ENCODE data around the gene GRB10.

DNA sequence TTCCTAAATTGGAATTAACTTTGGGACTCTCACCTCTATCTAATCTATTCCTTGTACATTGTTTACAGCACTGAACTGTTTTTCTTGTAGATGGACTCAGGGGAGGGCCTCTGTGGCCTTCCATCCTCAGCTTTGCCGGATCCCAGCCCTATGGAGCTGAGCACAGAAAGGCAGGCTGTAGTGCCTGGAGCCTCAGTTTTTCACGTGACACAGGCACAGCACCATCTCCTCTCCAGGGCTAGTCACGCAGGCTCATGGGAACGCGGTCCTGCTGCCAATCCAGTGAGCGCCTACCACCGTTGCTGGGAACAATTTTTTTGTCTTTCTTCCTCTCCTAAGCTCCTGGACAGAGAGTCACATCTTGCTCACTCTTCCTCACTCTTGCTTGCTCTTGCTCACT lies 141.9 kb downstream of the GRB10 start:
- TF ChIP-seq LEF1 (IDR thresholded peaks at IDR 0.05; ENCODE audit: borderline replicate concordance) (no peak), BHLHE40 (IDR thresholded peaks at IDR 0.05; ENCODE audit: borderline replicate concordance) (no peak), SP1 (IDR thresholded peaks at IDR 0.05) (no peak), FOXM1 (IDR thresholded peaks at IDR 0.05; ENCODE audit: borderline replicate concordance) (no peak)
